Cerebellar nuclear complex (tissue), 1 donor: ENCODE results near the gene NPTN.
A peak's percentile ranks its signal among the peaks of the same experiment; 100 is the strongest.
"Not testable (repeated sequence)": the region's sequence is repeated elsewhere in the genome, so short reads cannot be mapped to it uniquely, and the experiment has no call there.

ENCODE experiments used
- DNase-seq, 2 experiments: peaks; one replicate each; lab custom pipeline; 2025; lab: John Stamatoyannopoulos, UW

Gene NPTN

DNA sequence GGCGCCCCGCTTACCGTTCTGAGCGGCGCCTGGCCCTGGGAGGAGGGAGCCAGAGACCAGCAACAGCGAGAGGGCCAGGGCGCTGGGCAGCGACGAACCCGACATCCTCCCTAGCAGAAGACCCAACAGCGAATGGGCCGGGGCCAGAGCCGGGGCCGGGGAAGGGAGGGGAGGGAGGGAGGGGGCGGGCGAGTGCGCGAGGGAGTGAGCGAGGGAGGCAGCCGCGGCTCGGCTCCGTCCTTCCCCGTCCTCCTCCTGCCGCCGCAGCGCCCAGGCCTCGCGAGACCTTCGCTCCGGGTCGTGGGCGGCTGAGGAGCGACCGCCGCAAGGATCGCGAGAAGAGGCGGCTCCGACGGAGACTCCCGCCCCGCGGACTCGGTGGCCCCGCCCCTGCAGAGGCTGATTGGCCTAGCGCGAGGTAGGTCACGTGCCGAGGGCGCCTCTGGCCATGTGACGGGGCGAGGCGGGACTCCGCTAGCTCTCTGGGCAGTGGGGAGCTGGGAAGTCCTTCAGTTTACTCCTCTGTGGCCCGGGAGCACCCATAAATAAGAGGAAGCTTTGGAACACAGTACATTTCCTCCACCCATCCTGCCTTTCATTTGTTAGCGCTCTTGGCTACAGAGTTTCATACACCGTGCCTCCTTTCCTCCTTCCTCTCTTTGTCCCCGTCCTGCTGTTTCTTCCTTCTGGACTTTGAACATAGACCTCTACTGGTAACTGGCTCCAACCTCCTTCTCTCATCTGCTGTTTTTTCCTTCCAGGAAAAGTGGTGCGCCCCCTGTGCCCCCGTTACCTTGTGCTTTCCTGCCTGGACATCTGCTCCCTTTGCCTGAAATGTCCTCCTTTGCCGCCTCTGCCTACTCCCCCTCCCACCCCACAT is at the start of gene NPTN:
TSS of gene NPTN (minus strand) at position 279 of the 880 bp plus-strand sequence. CDS start at position 105, 174 bp downstream.
- DNase-seq: peak; percentile 85 to 96

GRCh38 chr15:73682600-73683090 is 49.5 kb upstream of the NPTN start:
- DNase-seq: no peak

- DNase-seq: no peak
These were observed 48.8 kb upstream of the NPTN start for GRCh38 chr15:73681856-73682599.

- DNase-seq: no peak
These were observed 47.9 kb upstream of the NPTN start for GRCh38 chr15:73681063-73681462.

DNA sequence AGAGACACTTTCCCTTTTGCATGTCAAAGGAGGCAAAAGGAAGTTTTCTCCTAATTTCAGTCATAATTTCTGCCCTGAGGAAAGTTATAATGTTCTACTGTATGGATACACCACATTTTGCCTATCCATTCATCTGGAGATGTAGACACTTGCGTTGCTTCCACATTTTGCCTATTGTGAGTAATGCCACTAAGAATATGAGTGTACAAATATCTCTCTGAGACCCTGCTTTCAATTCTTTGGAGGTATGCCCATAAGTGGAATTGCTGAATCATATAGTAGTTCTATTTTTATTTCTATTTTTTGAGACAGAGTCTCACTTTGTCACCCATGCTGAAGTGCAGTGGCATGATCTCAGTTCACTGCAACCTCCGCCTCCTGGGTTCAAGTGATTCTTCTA is 47.4 kb upstream of the NPTN start:
- no peak for DNase-seq

GRCh38 chr15:73679964-73680363 is 46.8 kb upstream of the NPTN start:
- no peak for DNase-seq

DNA sequence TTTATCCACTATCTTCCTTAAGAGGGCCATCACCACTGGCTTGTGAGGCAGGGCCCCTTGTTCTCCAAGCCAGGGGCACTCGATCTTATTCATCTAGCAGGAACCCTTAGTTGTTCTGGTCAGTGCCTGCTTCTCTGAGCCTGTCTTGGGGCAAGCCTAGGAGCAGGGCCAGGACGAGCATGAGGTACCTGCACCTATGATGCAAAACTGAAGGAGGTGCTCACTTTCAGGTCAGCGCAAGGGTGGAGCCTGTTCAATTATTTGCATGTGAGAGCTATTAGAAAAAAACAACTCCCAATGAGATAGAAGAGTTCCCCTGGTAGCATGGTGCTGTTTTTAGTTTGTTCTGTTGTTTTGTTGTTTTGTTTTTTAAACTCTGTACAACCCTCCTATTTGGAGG is 46.0 kb upstream of the NPTN start:
- no peak for DNase-seq

GRCh38 chr15:73678498-73678897 is 45.3 kb upstream of the NPTN start:
- no peak for DNase-seq

- no peak for DNase-seq
These were observed 44.5 kb upstream of the NPTN start for GRCh38 chr15:73677733-73678132.

DNA sequence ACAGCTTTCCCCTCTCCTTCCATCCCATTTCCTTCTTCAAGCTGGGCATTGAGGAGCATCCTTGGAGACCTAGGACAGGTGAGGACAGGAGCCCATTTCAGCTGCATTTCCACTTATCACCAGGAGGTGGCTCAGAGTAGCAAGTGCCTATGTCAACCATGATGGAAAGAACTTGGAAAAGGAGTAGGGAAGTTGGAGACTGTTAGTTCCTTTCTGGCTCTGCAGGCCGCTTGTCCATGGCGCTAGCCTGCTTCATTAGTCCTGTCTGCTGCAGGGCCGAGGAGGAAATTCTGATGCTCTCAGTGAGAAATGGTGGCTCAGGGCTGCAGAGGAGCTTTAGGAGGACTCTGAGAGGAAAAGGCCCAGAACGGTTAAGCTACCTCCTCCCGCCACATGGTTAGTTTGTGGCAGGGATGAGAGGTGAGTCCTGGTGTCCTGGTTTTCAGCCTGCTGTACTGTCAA is 44.0 kb upstream of the NPTN start:
- DNase-seq: peak in 1 of 2 experiments; percentile 7

- DNase-seq: no peak
These were observed 41.4 kb upstream of the NPTN start for GRCh38 chr15:73674587-73674986.

- DNase-seq: no peak
These were observed 27.3 kb upstream of the NPTN start for GRCh38 chr15:73660455-73660854.

- no peak for DNase-seq
These were observed 25.5 kb upstream of the NPTN start for GRCh38 chr15:73658645-73659044.

DNA sequence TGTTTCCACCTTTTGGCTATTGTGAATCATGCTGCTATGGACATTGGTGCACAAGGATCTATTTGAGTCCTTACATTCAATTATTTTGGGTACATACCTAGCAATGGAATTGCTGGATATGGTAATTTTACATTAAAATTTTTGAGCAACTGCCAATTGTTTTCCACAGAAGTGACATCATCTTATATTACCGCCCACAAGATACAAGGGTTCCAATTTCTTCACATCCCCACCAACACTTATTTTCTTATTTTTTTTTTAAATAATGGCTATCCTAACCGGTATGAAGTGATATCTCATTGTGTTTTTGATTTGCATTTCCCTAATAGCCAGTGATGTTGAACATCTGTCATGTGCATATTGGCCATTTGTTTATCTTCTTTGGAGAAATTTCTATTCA is 22.5 kb upstream of the NPTN start:
- DNase-seq: no peak

DNA sequence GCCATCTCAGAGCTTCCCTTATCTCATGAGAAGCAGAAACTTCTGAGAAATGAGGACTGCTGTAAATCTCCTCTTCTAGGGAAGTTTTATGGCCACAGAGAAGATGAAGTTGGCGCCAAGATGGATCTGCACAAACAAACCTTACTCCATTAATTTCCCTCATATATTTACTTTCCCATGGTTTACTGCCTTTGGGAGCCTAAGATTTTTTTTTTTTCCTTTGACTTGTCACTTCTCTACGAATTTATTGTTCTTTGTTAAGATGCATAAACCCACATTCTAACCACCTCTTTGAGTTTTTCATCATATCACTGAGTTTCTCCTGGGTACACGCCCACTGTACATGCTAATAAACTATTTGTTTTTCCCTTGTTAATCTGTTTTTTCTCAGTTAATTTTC is 21.5 kb upstream of the NPTN start:
- no peak for DNase-seq

- no peak for DNase-seq
These were observed 17.4 kb upstream of the NPTN start for GRCh38 chr15:73650416-73651126.

- no peak for DNase-seq
These were observed 14.8 kb upstream of the NPTN start for GRCh38 chr15:73648014-73648295.

DNA sequence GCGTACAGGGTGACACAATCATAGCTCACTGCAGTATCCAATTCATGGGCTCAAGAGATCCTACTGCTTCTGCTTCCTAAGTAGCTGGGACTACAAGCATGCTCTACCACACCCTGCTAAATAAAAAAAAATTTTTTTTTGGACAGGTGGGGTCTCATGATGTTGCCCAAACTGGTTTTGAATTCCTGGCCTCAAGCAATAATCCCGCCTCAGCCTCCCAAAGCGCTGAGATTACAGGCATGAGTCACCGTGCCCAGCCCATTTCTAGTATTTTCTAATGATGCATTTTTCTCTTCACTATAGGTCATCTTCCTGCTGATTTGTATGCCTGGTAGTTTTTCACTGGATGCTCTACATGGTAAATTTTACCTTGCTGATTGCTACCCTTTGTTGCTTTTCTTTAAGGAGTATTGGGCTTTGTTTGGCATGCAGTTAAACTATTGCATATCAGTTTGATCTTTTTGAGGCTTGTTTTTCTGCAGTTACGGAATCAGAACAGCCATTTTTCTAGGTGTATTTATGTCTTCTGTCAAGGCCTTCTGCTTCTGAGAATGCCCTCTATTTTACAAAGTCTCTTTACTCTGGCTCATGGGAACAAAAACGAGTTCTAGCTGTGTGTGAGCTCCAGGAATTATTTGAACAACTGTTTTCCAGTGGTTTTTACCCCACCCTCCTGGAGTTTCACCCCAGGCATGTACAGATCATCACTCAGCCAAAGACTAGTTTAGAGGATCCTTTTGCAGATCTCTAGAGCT is 14.2 kb upstream of the NPTN start:
- no peak for DNase-seq

DNA sequence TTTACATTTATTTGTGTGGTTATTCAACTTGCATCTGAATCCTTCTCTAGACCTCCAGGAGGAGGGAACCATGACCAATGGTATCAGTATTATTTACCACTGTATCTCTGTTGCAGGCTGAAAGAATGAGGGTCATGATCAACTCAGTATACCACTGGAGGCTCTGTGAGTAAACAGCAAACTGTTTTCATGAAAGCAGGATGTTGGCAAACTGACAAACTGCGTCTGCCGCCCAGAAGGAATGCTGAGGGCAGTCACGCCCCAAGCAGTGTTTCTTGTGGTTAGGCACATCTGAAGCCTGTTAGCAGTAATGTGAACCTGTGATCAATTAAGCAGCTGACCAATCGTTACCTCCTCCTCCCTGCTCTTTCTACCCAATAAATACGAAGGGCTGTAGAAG is 6.3 kb upstream of the NPTN start:
- DNase-seq: not testable (repeated sequence)

GRCh38 chr15:73637527-73637926 is 4.3 kb upstream of the NPTN start:
- no peak for DNase-seq

GRCh38 chr15:73633991-73634495 is 854 bp upstream of the NPTN start:
- no peak for DNase-seq

GRCh38 chr15:73632670-73633058 is 525 bp downstream of the NPTN start:
- DNase-seq: no peak
